Mesendoderm (in vitro differentiated cells): ENCODE measurements around the gene KRTAP5-4.
"Not testable (repeated sequence)": the region's sequence is repeated elsewhere in the genome, so short reads cannot be mapped to it uniquely, and the experiment has no call there.

Experiments used
- DNase-seq: peaks from one replicate; pipeline ENCODE4 v3.0.0; 2013
- H2AK5ac ChIP-seq: 2 replicates; pipeline ENCODE4 v1.6.1; 2013; ENCODE audit warnings: low read length, inconsistent platforms
- H2BK120ac ChIP-seq: 2 replicates; pipeline ENCODE4 v1.6.1; 2013; ENCODE audit warnings: low read depth, mild to moderate bottlenecking, low read length, moderate library complexity, mixed read lengths
- H2BK15ac ChIP-seq: replicated peaks from 2 replicates; pipeline ENCODE4 v1.6.1; 2013; ENCODE audit warnings: low read depth, mild to moderate bottlenecking, moderate library complexity
- H2BK5ac ChIP-seq: 2 replicates; pipeline ENCODE4 v1.6.1; 2013; ENCODE audit warnings: low read length, inconsistent platforms
- H3K18ac ChIP-seq: 2 replicates; pipeline ENCODE4 v1.6.1; 2013; ENCODE audit warnings: mild to moderate bottlenecking, low read length, mixed read lengths
- H3K23ac ChIP-seq: one replicate; pipeline ENCODE4 v1.6.1; 2013; ENCODE audit warnings: low read length
- H3K27ac ChIP-seq: 2 replicates; pipeline ENCODE4 v1.5.1; 2013; ENCODE audit warnings: low read depth, mild to moderate bottlenecking, inconsistent platforms, low read length, moderate library complexity
- H3K27me3 ChIP-seq: 2 replicates; pipeline ENCODE4 v1.6.1; 2013; ENCODE audit warnings: low read length, control low read depth, mild to moderate bottlenecking, inconsistent platforms; ENCODE audit not compliant: insufficient read depth, poor library complexity
- H3K36me3 ChIP-seq: 2 replicates; pipeline ENCODE4 v1.6.1; 2013; ENCODE audit warnings: low read length, inconsistent platforms; ENCODE audit not compliant: control insufficient read depth, insufficient read depth
- H3K4ac ChIP-seq: one replicate; pipeline ENCODE4 v1.6.1; 2013; ENCODE audit warnings: low read depth, mild to moderate bottlenecking, low read length, moderate library complexity
- H3K4me1 ChIP-seq: 2 replicates; pipeline ENCODE4 v1.6.1; 2013; ENCODE audit warnings: low read depth, low read length, inconsistent platforms; ENCODE audit not compliant: control insufficient read depth
- H3K4me2 ChIP-seq: 2 replicates; pipeline ENCODE4 v1.6.1; 2013; ENCODE audit warnings: low read length
- H3K4me3 ChIP-seq: 2 replicates; pipeline ENCODE4 v1.5.1; 2013; ENCODE audit warnings: mild to moderate bottlenecking, low read length
- H3K56ac ChIP-seq: one replicate; pipeline ENCODE4 v1.6.1; 2013; ENCODE audit warnings: low read length
- H3K79me1 ChIP-seq: 2 replicates; pipeline ENCODE4 v1.6.1; 2013; ENCODE audit warnings: low read length, inconsistent platforms
- H3K79me2 ChIP-seq: 2 replicates; pipeline ENCODE4 v1.6.1; 2013; ENCODE audit warnings: mild to moderate bottlenecking, low read length; ENCODE audit not compliant: control insufficient read depth, insufficient read depth
- H3K9ac ChIP-seq: 2 replicates; pipeline ENCODE4 v1.6.1; 2013; ENCODE audit warnings: low read length, inconsistent platforms
- H4K5ac ChIP-seq: one replicate; pipeline ENCODE4 v1.6.1; 2013; ENCODE audit warnings: low read length
- H4K8ac ChIP-seq: one replicate; pipeline ENCODE4 v1.6.1; 2013; ENCODE audit warnings: low read depth, mild to moderate bottlenecking, control low read depth, low read length, moderate library complexity
- WGBS: extraction: QIAGEN DNeasy Blood & Tissue Kit; methylation state at CpG from one replicate; pipeline ENCODE4 v1.1.7; 2013; ENCODE audit warnings: low lambda C conversion rate, missing lambda C conversion rate; ENCODE audit not compliant: insufficient coverage; ENCODE audit errors: extremely low coverage; 5-methylcytosine and 5-hydroxymethylcytosine counted together

Gene KRTAP5-4

GRCh38 chr11:1661454-1662269, 39.7 kb upstream of the KRTAP5-4 start:
- not testable (repeated sequence) for H3K4me2 ChIP-seq, H3K18ac ChIP-seq, H3K27me3 ChIP-seq, H3K4ac ChIP-seq, H3K4me3 ChIP-seq, H3K79me1 ChIP-seq, H3K4me1 ChIP-seq, H3K36me3 ChIP-seq, H4K5ac ChIP-seq, H3K23ac ChIP-seq, H3K27ac ChIP-seq, DNase-seq, H3K9ac ChIP-seq, H2BK15ac ChIP-seq, H2BK120ac ChIP-seq, H2AK5ac ChIP-seq, H3K79me2 ChIP-seq, H3K56ac ChIP-seq, H4K8ac ChIP-seq, H2BK5ac ChIP-seq
- no CpG with 5 or more reads among the region's 25 CpGs for WGBS

- Histone ChIP-seq H3K27me3 (no peaks in the 10 kb centered on the region), H2BK5ac (no peak overlapping the region), H3K4me3 (no peak overlapping the region), H2BK15ac (no peak overlapping the region), H3K79me2 (no peaks in the 10 kb centered on the region), H3K4me2 (no peak overlapping the region), H2BK120ac (no peak overlapping the region), H3K79me1 (no peaks in the 10 kb centered on the region), H2AK5ac (no peak overlapping the region), H3K4me1 (no peaks in the 10 kb centered on the region), H3K9ac (no peak overlapping the region), H3K18ac (no peak overlapping the region), H3K23ac (no peak overlapping the region), H3K4ac (no peak overlapping the region), H4K8ac (no peak overlapping the region), H3K27ac (no peak overlapping the region), H3K56ac (no peak overlapping the region), H3K36me3 (no peaks in the 10 kb centered on the region), H4K5ac (no peak overlapping the region)
- no peak for DNase-seq
- WGBS: no CpG with 5 or more reads among the region's 24 CpGs
Measured at GRCh38 chr11:1660111-1660867, 38.4 kb upstream of the KRTAP5-4 start.

- H3K27me3 ChIP-seq: no peaks in the 10 kb centered on the region
- H3K27ac ChIP-seq: no peak overlapping the region
- H3K18ac ChIP-seq: no peak overlapping the region
- no peak overlapping the region for H3K9ac ChIP-seq
- H3K36me3 ChIP-seq: no peaks in the 10 kb centered on the region
- no peak overlapping the region for H4K5ac ChIP-seq
- H3K4me1 ChIP-seq: no peaks in the 10 kb centered on the region
- no peak overlapping the region for H3K56ac ChIP-seq
- H3K79me2 ChIP-seq: no peaks in the 10 kb centered on the region
- no peak overlapping the region for H3K4me3 ChIP-seq
- no peak for DNase-seq
- no peak overlapping the region for H3K4me2 ChIP-seq
- no peak overlapping the region for H2BK5ac ChIP-seq
- no peaks in the 10 kb centered on the region for H3K79me1 ChIP-seq
- H2BK120ac ChIP-seq: no peak overlapping the region
- no peak overlapping the region for H2BK15ac ChIP-seq
- no peak overlapping the region for H4K8ac ChIP-seq
- no peak overlapping the region for H3K23ac ChIP-seq
- H3K4ac ChIP-seq: no peak overlapping the region
- no CpG with 5 or more reads among the region's 14 CpGs for WGBS
- H2AK5ac ChIP-seq: no peak overlapping the region
Measured at GRCh38 chr11:1659506-1659905, 37.6 kb upstream of the KRTAP5-4 start.

DNA sequence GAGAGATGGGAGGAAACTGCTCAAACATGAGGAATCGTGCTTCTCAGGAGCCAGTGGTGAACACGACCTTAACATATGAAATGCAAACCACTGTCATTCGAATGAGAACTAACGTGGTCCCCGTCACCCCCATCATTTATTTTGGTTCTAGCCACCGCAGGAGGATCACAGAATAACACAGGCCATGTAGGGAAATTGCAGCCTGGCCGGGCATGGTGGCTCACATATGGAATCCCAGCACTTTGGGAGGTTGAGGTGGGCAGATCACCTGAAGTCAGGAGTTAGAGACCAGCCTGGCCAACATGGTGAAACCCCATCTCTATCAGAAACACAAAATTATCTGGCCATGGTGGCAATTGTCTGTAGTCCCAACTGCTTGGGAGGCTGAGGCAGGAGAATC, 34.7 kb upstream of the KRTAP5-4 start:
- Histone ChIP-seq H3K36me3 (no peaks in the 10 kb centered on the region), H2BK15ac (no peak overlapping the region), H3K4ac (no peak overlapping the region), H3K79me1 (no peaks in the 10 kb centered on the region), H3K4me3 (no peak overlapping the region), H3K56ac (no peak overlapping the region), H3K27ac (no peak overlapping the region), H2BK120ac (no peak overlapping the region), H3K9ac (no peak overlapping the region), H4K8ac (no peak overlapping the region), H3K4me2 (no peak overlapping the region), H2BK5ac (no peak overlapping the region), H3K79me2 (no peaks in the 10 kb centered on the region), H4K5ac (no peak overlapping the region), H3K4me1 (no peaks in the 10 kb centered on the region), H3K23ac (no peak overlapping the region), H2AK5ac (no peak overlapping the region), H3K18ac (no peak overlapping the region), H3K27me3 (no peaks in the 10 kb centered on the region)
- no peak for DNase-seq
- WGBS: no CpG with 5 or more reads among the region's 7 CpGs

- WGBS: no CpG with 5 or more reads among the region's 9 CpGs
- Histone ChIP-seq H2BK120ac (no peak overlapping the region), H3K79me2 (no peaks in the 10 kb centered on the region), H3K23ac (no peak overlapping the region), H3K9ac (no peak overlapping the region), H3K36me3 (no peaks in the 10 kb centered on the region), H3K27me3 (no peaks in the 10 kb centered on the region), H3K56ac (no peak overlapping the region), H4K5ac (no peak overlapping the region), H3K4me1 (no peaks in the 10 kb centered on the region), H3K4me3 (no peak overlapping the region), H2AK5ac (no peak overlapping the region), H3K79me1 (no peaks in the 10 kb centered on the region), H3K4ac (no peak overlapping the region), H2BK5ac (no peak overlapping the region), H2BK15ac (no peak overlapping the region), H4K8ac (no peak overlapping the region), H3K27ac (no peak overlapping the region), H3K18ac (no peak overlapping the region), H3K4me2 (no peak overlapping the region)
- no peak for DNase-seq
Measured at GRCh38 chr11:1656061-1656441, 34.1 kb upstream of the KRTAP5-4 start.
